HG02852 (cell line): ENCODE measurements around the gene STX10.

ENCODE experiments used
- ATAC-seq: cut with Tn5 transposase; IDR thresholded peaks from one replicate; pipeline ENCODE4 v1.9.1; 2021; ENCODE audit warnings: mild to moderate bottlenecking, moderate library complexity; ENCODE audit not compliant: unreplicated experiment

The STX10 gene

DNA sequence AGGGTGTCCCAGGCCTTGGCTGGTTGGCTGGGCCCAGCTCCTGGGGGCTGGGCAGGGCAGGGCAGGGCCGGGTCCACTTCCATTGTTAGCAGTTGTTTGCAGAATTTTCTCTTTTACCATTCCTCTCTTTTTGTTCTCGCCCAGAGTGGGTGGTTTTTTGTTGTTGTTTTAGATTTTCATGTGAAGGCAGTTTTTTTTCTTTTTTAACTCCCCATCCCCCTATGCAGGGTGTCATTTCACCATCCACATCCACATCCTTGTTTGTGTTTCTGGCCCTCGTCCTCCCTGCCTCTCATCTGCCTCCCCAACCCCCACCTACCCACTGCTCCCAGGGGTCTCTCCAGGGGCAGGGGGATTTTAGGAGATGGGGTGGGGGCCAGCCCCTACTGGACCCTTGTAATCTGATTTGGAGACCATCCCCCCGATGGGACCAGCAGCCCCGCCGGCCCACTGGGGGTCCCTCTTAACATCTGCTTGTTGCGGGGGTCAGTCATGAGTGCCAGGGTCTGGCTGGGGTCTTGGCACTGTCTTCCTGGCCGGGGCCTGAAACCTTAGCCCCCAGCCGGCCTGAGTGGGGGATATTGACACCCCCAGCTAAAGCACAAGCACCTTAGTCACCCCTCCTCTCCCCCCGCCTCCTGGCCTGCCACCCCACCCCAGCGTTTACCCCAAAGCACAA lies 10.4 kb downstream of the STX10 start:
- no peak for ATAC-seq

DNA sequence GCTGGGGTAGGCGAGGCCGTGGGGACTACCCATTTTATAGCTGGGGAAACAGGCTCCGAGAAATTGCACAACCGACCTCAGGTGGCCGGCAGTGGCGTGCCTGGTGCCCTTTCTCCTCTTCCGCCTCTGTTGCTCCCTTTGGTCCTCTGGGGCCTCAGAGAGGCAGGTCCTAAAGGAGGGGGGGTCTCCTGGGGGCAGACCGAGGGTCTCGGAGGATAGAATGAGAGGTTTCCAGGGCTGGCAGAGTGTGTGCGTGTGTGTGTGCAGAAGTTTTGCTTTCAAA lies 11.3 kb downstream of the STX10 start:
- no peak for ATAC-seq

DNA sequence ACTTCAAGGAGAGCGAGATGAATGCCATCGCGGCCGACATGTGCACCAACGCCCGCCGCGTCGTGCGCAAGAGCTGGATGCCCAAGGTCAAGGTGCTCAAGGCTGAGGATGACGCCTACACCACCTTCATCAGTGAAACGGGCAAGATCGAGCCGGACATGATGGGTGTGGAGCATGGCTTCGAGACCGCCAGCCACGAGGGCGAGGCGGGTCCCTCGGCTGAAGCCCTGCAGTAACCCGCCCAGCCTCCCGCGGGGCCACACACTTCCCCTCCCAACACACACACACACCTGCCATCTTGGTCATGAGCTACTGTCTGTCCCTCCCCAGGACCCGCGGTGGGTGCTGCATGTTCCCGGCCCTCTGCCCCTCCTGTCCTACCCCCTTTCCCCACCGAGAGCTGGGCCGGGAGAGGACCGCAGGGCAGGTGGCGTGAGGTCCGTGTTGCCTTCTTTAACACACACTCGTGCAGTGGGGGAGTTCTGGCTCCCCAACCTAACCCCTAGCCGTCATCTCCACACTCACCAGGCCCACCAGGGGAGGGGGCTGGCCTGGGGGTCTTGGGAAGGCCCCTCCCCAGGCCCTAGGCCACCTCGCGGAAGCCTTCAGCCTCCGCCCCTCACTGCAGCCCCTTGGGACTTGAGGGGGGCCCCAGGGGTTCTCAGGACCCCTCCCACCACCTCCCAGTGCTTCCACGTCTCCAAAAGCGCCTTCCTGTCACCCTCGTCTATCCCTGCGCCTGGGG lies 11.8 kb downstream of the STX10 start:
- ATAC-seq: no peak

DNA sequence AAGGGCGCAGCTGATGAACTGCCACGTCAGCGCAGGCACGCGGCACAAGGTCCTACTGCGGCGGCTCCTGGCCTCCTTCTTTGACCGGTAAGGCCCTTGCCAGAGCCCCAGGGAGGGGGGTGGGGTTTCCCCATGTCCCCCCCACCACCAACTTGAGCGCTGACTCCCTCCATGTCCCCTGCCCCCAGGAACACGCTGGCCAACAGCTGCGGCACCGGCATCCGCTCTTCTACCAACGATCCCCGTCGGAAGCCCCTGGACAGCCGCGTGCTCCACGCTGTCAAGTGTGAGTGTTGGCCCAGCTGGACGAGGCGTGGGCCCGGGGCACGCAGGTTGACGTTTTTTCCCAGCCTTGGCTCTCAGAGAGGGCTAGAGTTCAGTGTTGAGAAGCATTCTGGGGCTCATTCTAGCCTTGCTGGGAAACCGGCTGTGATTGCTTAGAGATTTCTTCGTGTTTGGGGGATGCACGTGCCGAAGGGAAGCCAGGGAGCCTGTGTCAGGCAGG lies 12.8 kb downstream of the STX10 start:
- ATAC-seq: no peak

DNA sequence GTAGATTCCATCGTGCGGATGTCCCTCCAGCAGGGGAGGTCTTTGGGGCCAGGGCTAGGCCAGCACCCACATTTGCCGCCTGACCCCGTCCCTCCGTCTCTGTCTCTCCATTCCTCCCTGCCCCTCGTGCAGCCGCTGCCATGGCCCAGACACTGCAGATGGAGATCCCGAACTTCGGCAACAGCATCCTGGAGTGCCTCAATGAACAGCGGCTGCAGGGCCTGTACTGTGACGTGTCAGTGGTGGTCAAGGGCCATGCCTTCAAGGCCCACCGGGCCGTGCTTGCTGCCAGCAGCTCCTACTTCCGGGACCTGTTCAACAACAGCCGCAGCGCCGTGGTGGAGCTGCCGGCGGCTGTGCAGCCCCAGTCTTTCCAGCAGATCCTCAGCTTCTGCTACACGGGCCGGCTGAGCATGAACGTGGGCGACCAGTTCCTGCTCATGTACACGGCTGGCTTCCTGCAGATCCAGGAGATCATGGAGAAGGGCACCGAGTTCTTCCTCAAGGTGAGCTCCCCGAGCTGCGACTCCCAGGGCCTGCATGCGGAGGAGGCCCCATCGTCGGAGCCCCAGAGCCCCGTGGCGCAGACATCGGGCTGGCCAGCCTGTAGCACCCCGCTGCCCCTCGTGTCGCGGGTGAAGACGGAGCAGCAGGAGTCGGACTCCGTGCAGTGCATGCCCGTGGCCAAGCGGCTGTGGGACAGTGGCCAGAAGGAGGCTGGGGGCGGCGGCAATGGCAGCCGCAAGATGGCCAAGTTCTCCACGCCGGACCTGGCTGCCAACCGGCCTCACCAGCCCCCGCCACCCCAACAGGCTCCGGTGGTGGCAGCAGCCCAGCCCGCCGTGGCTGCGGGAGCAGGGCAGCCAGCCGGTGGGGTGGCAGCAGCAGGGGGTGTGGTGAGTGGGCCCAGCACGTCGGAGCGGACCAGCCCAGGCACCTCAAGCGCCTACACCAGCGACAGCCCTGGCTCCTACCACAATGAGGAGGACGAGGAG lies 14.8 kb downstream of the STX10 start:
- no peak for ATAC-seq

DNA sequence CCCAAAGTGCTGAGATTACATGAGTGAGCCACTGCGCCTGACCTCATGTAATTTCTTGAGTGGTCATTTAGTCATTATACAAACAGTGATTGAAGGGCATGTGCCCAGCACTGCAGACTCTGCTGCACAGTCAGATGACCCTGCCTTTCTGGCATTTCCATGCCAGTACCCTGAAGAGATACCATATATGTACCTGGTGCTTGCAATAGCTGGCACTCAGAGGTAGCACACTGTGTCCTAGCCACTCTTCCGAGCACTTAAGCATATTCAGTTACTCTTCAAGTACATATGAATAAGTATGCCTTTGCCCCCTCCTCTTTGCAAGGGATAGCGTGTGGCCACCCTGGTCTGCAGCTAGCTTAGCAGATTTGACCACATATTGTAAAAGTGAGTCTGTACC lies 15.5 kb downstream of the STX10 start:
- ATAC-seq: no peak

DNA sequence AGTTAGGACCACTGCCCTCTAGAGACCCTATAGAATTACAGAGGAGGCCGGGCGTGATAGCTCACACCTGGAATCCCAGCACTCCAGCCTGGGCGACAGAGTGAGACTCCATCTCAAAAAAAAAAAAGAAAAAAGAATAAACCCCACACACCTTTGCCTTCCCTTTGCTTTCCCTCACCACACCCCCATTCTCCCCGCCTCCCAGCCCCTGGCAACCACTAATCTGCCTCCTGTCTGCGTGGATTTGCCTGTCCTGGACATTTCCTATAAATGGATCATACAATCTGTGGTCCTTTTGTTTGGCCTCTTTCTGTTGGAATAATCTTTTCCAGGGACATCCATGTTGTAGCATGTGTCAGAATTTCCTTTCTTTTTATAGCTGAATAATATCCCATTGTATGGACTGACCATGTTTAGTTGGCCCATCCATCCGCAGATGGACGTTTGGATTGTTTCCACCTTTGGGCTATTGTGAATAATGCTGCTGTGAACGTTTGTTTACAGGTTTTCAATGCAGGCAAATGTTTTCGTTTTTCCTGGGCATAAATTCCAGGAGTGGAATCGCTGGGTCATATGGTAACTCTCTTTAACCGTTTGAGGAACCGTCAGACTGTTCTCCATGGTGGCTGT lies 16.8 kb downstream of the STX10 start:
- no peak for ATAC-seq

DNA sequence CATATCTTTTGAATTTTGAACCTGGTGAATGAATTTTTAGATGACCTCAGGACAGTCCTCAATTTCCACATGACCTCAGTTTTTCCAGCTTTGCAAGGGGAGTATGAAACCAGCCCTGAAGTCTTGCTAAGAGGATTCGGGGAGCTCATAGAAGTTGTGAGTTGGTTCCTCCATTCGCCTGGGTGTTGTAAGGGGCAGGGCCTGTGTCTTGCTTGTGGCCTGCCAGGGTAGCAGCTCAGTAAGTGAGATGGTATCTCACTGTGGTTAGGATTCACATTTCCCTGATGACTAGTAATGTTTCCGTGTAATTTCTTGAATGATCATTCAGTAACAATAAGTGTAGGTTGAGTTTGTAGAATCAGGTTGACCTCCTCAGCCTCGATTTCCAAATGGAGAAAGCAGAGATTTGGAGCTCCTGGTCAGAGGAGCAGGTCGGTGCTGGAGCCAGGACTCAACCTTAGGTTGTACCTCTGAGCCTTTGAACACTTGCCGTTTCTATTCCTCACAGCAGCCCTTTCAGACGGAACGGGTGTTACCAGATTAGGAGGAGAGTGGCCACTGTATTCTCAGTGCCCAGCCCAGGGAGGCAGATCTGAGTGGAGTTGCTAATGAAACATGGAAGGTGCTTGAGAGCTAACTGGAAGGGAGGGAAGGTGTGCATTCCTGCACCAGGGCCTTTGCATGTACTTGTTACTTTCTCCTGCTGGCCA lies 17.5 kb downstream of the STX10 start:
- no peak for ATAC-seq

DNA sequence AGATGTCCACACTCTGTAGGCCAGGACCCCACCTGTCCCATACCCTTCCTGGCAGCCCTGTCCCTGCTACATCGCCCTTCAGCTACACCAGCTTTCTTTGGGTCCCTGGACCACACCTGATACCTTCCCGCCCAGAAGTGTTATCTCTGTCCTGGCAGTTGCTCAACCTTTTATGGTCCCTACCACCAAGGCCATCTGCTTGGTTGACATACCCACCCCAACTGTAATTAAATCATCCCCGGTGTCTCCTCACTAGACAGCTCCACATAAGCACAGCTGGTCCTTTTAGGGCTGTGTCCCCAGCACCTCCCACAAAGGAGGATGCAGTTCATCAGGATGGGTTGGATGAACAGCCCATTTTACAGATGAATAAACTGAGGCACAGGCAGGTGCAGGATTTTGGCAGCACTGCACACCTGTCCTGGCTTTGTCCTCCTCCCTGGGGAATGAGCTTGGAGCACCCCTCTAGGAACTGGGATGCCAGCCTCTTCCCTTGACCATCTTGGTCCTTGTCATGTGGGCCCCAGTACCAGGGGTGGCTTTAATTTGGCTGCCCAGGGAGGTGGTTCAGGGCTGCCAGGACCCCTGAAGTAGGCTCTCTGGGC lies 19.2 kb downstream of the STX10 start:
- no peak for ATAC-seq

DNA sequence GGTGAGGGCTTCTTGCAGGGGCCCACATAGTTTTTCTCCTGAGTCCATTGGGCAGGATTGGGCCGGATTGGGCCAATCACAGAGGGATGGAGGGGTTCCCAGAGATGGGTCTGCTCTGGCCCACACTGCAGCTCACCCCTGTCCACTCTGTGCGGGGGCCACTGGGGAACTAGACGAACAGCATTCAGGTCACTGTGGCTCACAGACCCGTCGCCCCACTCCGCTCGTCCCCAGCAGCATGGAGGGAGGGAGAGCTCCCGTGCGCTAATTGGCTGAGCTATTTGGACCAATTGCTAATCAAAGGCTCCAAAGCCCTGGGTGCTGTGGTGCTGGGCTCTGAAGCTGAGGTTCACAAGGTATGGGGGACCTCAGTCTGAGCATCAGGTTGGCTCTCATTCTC lies 20.8 kb downstream of the STX10 start:
- no peak for ATAC-seq

DNA sequence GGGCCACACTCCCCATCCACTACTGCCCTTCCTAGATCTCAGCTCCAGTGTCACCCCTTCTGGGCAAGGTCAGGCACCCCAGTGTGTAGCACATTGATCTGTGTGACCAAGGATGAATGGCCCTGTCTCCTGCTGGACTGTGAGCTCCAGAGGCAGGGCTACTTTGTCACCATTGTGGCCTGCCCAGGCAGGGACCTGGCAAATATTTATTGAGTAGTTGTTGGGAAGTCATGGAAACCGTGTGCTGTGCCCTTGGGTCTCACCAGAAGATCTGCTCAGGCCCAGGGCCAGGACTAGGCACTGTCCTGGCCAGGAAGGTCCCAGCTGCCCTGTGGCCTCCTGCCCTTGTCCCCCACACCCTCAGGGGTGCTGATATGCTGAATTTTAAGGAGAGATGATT lies 21.6 kb downstream of the STX10 start:
- ATAC-seq: no peak

DNA sequence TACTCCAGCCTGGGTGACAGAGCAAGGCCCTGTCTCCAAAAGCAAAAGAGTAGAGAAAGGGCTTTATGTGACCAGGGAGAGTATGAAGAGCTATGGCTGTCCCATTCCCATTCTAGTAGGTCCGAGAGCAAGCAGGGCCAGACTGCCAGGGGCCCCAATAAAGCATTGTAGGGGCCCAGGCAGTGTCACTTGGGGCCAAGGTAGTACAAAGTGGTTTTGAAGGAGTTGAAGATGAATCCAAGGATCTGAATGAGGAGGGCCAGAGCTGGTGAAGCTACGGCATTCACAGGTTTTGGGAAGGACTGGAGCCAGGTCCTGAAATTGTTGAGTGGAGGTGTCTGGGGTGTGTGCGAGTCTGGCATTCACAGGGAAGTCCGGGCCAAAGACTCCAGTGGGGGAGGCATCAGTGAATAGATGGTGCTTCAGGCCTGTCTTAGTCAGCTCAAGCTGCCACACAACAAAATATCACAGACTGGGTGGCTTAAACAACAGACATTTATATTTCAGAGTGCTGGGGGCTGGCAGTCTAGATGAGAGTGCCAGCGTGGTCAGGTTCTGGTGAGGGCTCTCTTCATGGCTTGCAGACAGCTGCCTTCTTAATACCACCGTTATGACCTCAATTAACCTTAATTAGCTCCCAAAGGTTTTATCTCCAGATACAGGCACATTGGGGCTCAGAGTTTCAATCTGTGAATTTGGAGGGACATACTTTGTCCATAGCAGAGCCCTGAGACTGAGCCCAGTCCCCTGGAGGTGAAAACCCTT lies 22.2 kb downstream of the STX10 start:
- no peak for ATAC-seq

DNA sequence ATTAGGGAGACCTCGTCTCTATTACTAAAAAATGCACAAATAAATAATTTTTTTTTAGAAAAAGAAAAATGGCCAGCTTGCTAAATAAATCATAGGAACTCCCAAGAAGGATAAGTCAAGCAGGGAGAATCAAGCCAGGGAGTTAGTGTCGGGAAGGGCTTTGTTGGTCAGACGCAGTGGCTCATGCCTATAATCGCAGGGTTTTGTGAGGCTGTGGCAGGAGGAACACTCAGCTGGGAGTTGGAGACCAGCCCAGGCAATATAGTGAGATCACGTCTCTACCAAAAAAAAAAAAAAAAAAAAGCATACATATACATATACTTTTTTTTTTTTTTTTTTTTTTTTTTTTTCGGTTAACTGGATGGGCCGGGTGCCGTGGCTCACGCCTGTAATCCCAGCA lies 23.1 kb downstream of the STX10 start:
- ATAC-seq: no peak

DNA sequence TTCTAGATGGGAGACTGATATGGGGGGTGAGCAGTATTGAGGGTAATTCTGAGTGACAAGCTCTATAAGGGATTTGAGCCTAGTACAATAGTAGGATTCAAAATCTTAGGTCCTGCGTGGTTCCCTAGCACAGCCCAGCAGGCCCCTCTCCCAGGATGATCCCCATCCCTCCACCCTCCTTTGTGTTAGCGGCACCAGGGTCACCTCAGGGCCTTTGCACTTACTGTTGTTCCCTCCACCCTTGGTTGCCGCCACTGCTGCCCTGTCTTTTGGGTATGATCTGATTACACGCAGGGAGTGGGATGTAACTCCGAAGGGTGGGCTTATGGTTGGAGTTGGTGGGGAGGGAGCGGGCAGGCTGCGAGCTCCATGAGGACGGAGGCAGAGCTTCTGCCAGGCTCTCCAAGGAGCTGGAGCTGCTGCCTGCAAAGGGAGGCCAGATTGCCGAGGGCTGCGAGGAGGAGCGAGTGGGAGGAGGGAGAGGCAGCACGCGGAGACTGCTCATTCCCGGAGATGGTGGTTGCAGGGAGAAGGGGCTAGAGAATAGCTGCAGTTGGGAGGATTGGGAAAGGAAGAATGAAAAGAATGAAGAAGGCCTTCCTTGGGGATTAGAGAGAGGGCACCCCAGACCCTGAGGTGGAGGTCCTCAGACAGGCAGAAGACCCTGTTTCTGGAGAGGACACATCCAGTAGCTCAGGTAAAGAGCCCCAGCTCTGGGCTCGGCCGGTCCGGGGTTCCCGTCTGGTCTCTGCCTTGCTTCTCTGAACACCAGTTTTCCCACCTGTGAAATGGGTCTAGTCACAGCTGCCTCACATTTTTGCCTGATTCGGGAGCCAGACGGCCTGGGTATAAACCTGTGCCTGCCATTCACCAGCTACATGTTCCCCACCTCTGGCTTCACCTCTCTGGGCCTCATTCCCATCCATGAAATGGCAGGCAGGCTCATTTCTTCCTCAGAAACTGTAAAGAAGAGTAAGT lies 26.9 kb downstream of the STX10 start:
- no peak for ATAC-seq

DNA sequence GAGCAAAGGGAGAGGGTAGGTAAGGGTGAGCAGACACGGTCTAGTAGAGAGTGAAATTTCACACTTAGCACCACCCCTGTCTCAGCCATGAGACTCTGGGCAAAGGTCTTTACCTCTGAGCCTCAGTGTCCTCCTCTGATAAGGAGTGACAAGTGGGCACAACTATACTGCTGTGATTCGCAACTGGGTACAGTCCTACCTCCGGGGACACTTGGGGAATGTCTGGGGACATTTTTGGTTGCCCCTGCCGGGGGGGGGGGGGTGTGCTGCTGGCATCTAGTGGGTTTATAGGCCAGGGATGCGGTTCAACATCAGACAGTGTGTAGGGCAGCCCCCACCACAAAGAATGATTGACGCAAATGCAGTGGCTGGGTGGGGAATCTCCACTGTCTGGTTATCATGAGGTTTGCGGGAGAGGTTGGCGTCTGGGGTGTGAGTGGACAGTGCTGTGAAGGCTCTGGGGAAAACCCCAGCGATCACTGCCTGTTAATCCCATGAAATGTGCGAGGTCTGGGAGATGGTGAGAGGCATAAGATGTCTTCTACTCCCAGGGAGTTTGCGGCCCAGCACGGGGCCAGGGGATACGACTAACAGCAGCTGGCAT lies 27.8 kb downstream of the STX10 start:
- no peak for ATAC-seq

DNA sequence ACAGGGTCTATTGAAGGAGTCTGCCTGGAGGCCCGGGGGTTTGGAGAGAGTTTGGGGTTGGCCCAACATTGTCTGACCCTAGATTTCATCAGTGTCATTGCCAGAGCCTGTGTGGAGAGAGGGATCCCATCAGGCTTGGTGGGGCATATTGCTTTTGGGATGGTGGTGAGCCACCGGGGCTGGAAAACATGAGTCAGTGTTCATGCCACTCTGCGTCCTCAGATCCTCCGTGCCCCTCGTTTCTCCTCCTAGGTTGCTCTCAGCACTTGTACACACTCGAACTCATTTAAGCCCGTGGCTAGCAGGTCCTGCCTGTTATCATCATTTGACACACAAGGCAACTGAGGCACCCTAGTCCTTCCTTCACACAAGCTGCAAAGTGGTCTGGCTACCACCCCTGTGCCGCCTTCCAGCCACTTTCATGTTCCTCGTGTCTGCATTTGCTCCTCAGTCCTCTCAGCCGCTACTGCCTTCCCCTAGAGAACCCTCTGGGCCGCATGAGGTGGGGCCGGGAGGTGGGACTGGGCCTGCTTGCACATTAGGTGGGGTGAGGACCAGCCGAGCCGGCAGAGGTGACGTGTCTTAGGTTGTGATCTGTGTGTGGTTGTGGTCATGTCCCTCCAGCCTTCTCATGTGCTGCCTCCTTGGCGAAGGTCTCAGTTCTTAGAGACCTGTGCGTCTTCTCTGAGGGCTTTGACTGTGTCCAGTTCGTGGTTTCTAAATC lies 28.5 kb downstream of the STX10 start:
- no peak for ATAC-seq

DNA sequence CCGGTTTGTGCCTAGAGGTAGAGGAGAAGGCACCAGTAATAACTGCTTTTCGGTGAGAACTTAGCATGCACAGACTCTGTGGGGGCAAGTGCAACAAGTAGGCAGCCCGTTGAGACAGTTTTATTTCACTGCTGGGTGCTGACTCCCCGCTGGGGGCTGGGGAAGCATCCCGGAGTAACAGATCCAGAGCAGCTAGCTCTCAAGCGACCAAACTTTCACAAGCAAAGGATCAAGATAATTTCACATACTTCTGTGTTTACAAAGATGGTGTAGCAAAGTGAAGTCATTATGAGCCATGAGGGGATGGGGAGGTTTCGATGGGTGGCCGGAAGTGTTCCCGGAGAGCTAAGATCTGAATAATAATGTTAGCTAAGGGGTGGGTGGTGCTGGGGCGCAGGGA lies 29.4 kb downstream of the STX10 start:
- no peak for ATAC-seq
